HG03196 (cell line): Measurements from ENCODE around the gene SEMA6B.

Experiments
- ATAC-seq: cut with Tn5 transposase; IDR thresholded peaks from one replicate; pipeline ENCODE4 v1.9.1; 2021; ENCODE audit not compliant: unreplicated experiment

The SEMA6B gene

GRCh38 chr19:4589579-4590410 is 30.3 kb upstream of the SEMA6B start:
- no peak for ATAC-seq

GRCh38 chr19:4588291-4588761 is 28.8 kb upstream of the SEMA6B start:
- no peak for ATAC-seq

GRCh38 chr19:4587527-4587926 is 28.0 kb upstream of the SEMA6B start:
- no peak for ATAC-seq

GRCh38 chr19:4586691-4587090 is 27.2 kb upstream of the SEMA6B start:
- no peak for ATAC-seq

GRCh38 chr19:4586245-4586644 is 26.8 kb upstream of the SEMA6B start:
- ATAC-seq: no peak

GRCh38 chr19:4585556-4585955 is 26.1 kb upstream of the SEMA6B start:
- no peak for ATAC-seq

- no peak for ATAC-seq
Measured at GRCh38 chr19:4584670-4585460, 25.4 kb upstream of the SEMA6B start.

GRCh38 chr19:4583961-4584669 is 24.6 kb upstream of the SEMA6B start:
- ATAC-seq: no peak

GRCh38 chr19:4582980-4583842 is 23.7 kb upstream of the SEMA6B start:
- ATAC-seq: no peak

GRCh38 chr19:4581666-4582553 is 22.4 kb upstream of the SEMA6B start:
- no peak for ATAC-seq

GRCh38 chr19:4580961-4581665 is 21.6 kb upstream of the SEMA6B start:
- no peak for ATAC-seq

- no peak for ATAC-seq
Measured at GRCh38 chr19:4580021-4580901, 20.8 kb upstream of the SEMA6B start.

- ATAC-seq: no peak
Measured at GRCh38 chr19:4579389-4579788, 19.9 kb upstream of the SEMA6B start.

- no peak for ATAC-seq
Measured at GRCh38 chr19:4578552-4579248, 19.2 kb upstream of the SEMA6B start.

GRCh38 chr19:4577020-4577782 is 17.7 kb upstream of the SEMA6B start:
- ATAC-seq: no peak
